ENCODE results near the gene PIKFYVE.

- TF ChIP-seq EZH2phosphoT487 (IDR thresholded peaks at IDR 0.05; ENCODE audit: insufficient read depth, low read depth) (no peak), EZH2 (IDR thresholded peaks at IDR 0.05; ENCODE audit: insufficient read depth, poor library complexity, severe bottlenecking) (no peak)
Measured at GRCh38 chr2:208386541-208386940, 120.5 kb downstream of the PIKFYVE start.

All from GM23248 (cell line).